Endodermal cell (in vitro differentiated cells): ENCODE data around the gene TRIM23. TPM values are rescaled to one million over a fixed set of nuclear protein-coding genes. Genes with fewer than 3 reads are reported as not detected.
A peak's percentile ranks its signal among the peaks of the same experiment; 100 is the strongest.

Experiments
- DNase-seq: peaks from one replicate; pipeline ENCODE4 v3.0.0-alpha.2; 2017
- H3K27ac ChIP-seq: 2 replicates; pipeline ENCODE4 v1.5.1; 2013; ENCODE audit warnings: mild to moderate bottlenecking, low read depth, low read length, moderate library complexity
- H3K27me3 ChIP-seq: 2 replicates; pipeline ENCODE4 v1.6.1; 2013; ENCODE audit warnings: mild to moderate bottlenecking, low read length, moderate library complexity; ENCODE audit not compliant: insufficient read depth, control insufficient read depth, poor library complexity, severe bottlenecking
- H3K36me3 ChIP-seq: 2 replicates; pipeline ENCODE4 v1.7.0; 2013; ENCODE audit warnings: mild to moderate bottlenecking, low read length, moderate library complexity; ENCODE audit not compliant: control insufficient read depth, insufficient read depth
- H3K4me1 ChIP-seq: one replicate; pipeline ENCODE4 v1.7.0; 2013; ENCODE audit warnings: low read length; ENCODE audit not compliant: control insufficient read depth, insufficient read depth
- H3K4me3 ChIP-seq: 2 replicates; pipeline ENCODE4 v1.5.1; 2013; ENCODE audit warnings: mild to moderate bottlenecking, low read length, moderate library complexity
- H3K9ac ChIP-seq: 2 replicates; pipeline ENCODE4 v1.6.1; 2013; ENCODE audit warnings: mild to moderate bottlenecking, low read length, moderate library complexity; ENCODE audit not compliant: poor library complexity, severe bottlenecking; ENCODE audit errors: extremely low read depth
- H3K9me3 ChIP-seq: 2 replicates; pipeline ENCODE4 v1.6.1; 2013; ENCODE audit warnings: mild to moderate bottlenecking, low read length, moderate library complexity; ENCODE audit not compliant: control insufficient read depth
- H3K27ac Mint-ChIP-seq: 2 replicates; pipeline ENCODE4 v1.8.0; 2020; ENCODE audit warnings: mixed read lengths
- H3K27me3 Mint-ChIP-seq: 2 replicates; pipeline ENCODE4 v1.8.0; 2021; ENCODE audit warnings: mild to moderate bottlenecking, mixed read lengths; ENCODE audit not compliant: insufficient read depth
- H3K36me3 Mint-ChIP-seq: 2 replicates; pipeline ENCODE4 v1.8.0; 2020; ENCODE audit warnings: low read depth, mixed read lengths
- H3K4me1 Mint-ChIP-seq: 2 replicates; pipeline ENCODE4 v1.8.0; 2020; ENCODE audit warnings: mixed read lengths
- H3K4me3 Mint-ChIP-seq: 2 replicates; pipeline ENCODE4 v1.8.0; 2020; ENCODE audit warnings: mild to moderate bottlenecking, moderate library complexity, mixed read lengths
- H3K9me3 Mint-ChIP-seq: 2 replicates; pipeline ENCODE4 v1.8.0; 2020; ENCODE audit warnings: mild to moderate bottlenecking, mixed read lengths
- CTCF ChIP-seq: fragments of 200-600 bp; sonication (generic); conservative IDR thresholded peaks from 2 replicates; pipeline ENCODE4 v1.5.0; 2021; ENCODE audit warnings: antibody characterized with exemption, mild to moderate bottlenecking
- WGBS, 2 experiments: methylation state at CpG; one replicate each; pipeline versions ENCODE4 v1.1.5 to v1.1.7; 2013; ENCODE audit warnings: missing lambda C conversion rate in 2 of 2, mixed read lengths in 1 of 2; ENCODE audit not compliant: insufficient coverage in 1 of 2, insufficient read length in 1 of 2; 5-methylcytosine and 5-hydroxymethylcytosine counted together
- total RNA-seq, 2 donors: library from RNA; stranded (reverse); fragmentation: NEBNext Ultra II Directional in 1 of 2; extraction: Animal tissue kit (Norgen Biotek cat#: 25700) in 1 of 2; gene quantifications; 2 replicates in 1 of 2; 3 replicates in 1 of 2; pipeline ENCODE4 v1.2.1, GENCODE V29; 2021

The TRIM23 gene
- total RNA-seq, 2 donors from 2014 or later = 13.5 to 17.5 TPM

- no peaks in the 10 kb centered on the region for H3K4me1 Mint-ChIP-seq
- whole genome bisulfite sequencing, 2 experiments = 83% methylated on average over 2 to 7 of the region's 7 CpGs
- no peaks in the 10 kb centered on the region for H3K27me3 Mint-ChIP-seq
- no peaks in the 10 kb centered on the region for H3K27me3 ChIP-seq
- H3K9me3 Mint-ChIP-seq = no peaks in the 10 kb centered on the region
- no peak overlapping the region for H3K27ac ChIP-seq
- H3K9me3 ChIP-seq = no peaks in the 10 kb centered on the region
- H3K27ac Mint-ChIP-seq = no peak overlapping the region
- TF ChIP-seq CTCF = no peak
- no peak overlapping the region for H3K9ac ChIP-seq
- H3K4me1 ChIP-seq = peaks cover 4% of the 10 kb centered on the region
- H3K4me3 Mint-ChIP-seq = no peak overlapping the region
- H3K36me3 ChIP-seq = peaks cover 47% of the 10 kb centered on the region
- H3K36me3 Mint-ChIP-seq = peaks cover 9% of the 10 kb centered on the region
- no peak overlapping the region for H3K4me3 ChIP-seq
- DNase-seq = no peak
Observed at GRCh38 chr5:65668696-65669095, 44.6 kb upstream of the TRIM23 start.

- no peaks in the 10 kb centered on the region for H3K27me3 Mint-ChIP-seq
- WGBS, 2 experiments = 83 to 100% methylated on average over 1 of the region's 1 CpG
- Histone ChIP-seq H3K4me1 (no peaks in the 10 kb centered on the region), H3K27ac (no peak overlapping the region), H3K36me3 (peaks cover 34% of the 10 kb centered on the region), H3K4me3 (no peak overlapping the region), H3K27me3 (no peaks in the 10 kb centered on the region), H3K9me3 (no peaks in the 10 kb centered on the region), H3K9ac (no peak overlapping the region)
- peak; percentile 55 for DNase-seq
- peaks cover 5% of the 10 kb centered on the region for H3K36me3 Mint-ChIP-seq
- no peak overlapping the region for H3K27ac Mint-ChIP-seq
- H3K4me3 Mint-ChIP-seq = no peak overlapping the region
- no peaks in the 10 kb centered on the region for H3K9me3 Mint-ChIP-seq
- no peaks in the 10 kb centered on the region for H3K4me1 Mint-ChIP-seq
- TF ChIP-seq CTCF = peak; percentile 69
Observed at GRCh38 chr5:65663804-65664521, 39.8 kb upstream of the TRIM23 start.

GRCh38 chr5:65654713-65655112 lies 30.6 kb upstream of the TRIM23 start:
- no peaks in the 10 kb centered on the region for H3K9me3 Mint-ChIP-seq
- no peaks in the 10 kb centered on the region for H3K4me1 Mint-ChIP-seq
- no peaks in the 10 kb centered on the region for H3K9me3 ChIP-seq
- DNase-seq = no peak
- no peak for TF ChIP-seq CTCF
- H3K4me3 ChIP-seq = no peak overlapping the region
- no peak overlapping the region for H3K27ac Mint-ChIP-seq
- no peak overlapping the region for H3K27ac ChIP-seq
- no peak overlapping the region for H3K9ac ChIP-seq
- H3K36me3 ChIP-seq = peaks cover 19% of the 10 kb centered on the region
- H3K4me3 Mint-ChIP-seq = no peak overlapping the region
- no peaks in the 10 kb centered on the region for H3K27me3 Mint-ChIP-seq
- peaks cover 12% of the 10 kb centered on the region for H3K36me3 Mint-ChIP-seq
- 98% methylated on average over 2 of the region's 2 CpGs; no CpG with 5 or more reads in 1 of the 2 experiments for WGBS, 2 experiments
- no peaks in the 10 kb centered on the region for H3K4me1 ChIP-seq
- no peaks in the 10 kb centered on the region for H3K27me3 ChIP-seq
